HG03159 (cell line): ENCODE measurements around the gene DAD1.
A peak's percentile ranks its signal among the peaks of the same experiment; 100 is the strongest.

Experiments used
- ATAC-seq: cut with Tn5 transposase; IDR thresholded peaks from one replicate; pipeline ENCODE4 v1.9.1; 2021; ENCODE audit warnings: mild to moderate bottlenecking, moderate library complexity; ENCODE audit not compliant: unreplicated experiment

Gene DAD1

GRCh38 chr14:22539831-22540230, 49.2 kb downstream of the DAD1 start:
- ATAC-seq = no peak

GRCh38 chr14:22538671-22539228, 50.3 kb downstream of the DAD1 start:
- no peak for ATAC-seq

GRCh38 chr14:22537436-22538310, 51.4 kb downstream of the DAD1 start:
- ATAC-seq = no peak

- peak; percentile 88 for ATAC-seq
These were observed 52.1 kb downstream of the DAD1 start for GRCh38 chr14:22536853-22537338.

- ATAC-seq = no peak
These were observed 53.1 kb downstream of the DAD1 start for GRCh38 chr14:22535916-22536315.

GRCh38 chr14:22535126-22535525, 53.9 kb downstream of the DAD1 start:
- no peak for ATAC-seq

GRCh38 chr14:22534547-22534946, 54.5 kb downstream of the DAD1 start:
- ATAC-seq = no peak

GRCh38 chr14:22533739-22534359, 55.2 kb downstream of the DAD1 start:
- no peak for ATAC-seq

GRCh38 chr14:22533057-22533704, 55.8 kb downstream of the DAD1 start:
- no peak for ATAC-seq

- no peak for ATAC-seq
These were observed 56.5 kb downstream of the DAD1 start for GRCh38 chr14:22532345-22533056.

GRCh38 chr14:22531451-22532344, 57.3 kb downstream of the DAD1 start:
- peak; percentile 74 for ATAC-seq

- no peak for ATAC-seq
These were observed 58.9 kb downstream of the DAD1 start for GRCh38 chr14:22530127-22530526.

GRCh38 chr14:22526744-22527143, 62.3 kb downstream of the DAD1 start:
- no peak for ATAC-seq

- ATAC-seq = no peak
These were observed 62.8 kb downstream of the DAD1 start for GRCh38 chr14:22526218-22526617.

GRCh38 chr14:22524784-22525161, 64.3 kb downstream of the DAD1 start:
- ATAC-seq = no peak

GRCh38 chr14:22524115-22524783, 64.8 kb downstream of the DAD1 start:
- no peak for ATAC-seq

GRCh38 chr14:22523283-22523682, 65.7 kb downstream of the DAD1 start:
- ATAC-seq = no peak

GRCh38 chr14:22522466-22522957, 66.5 kb downstream of the DAD1 start:
- ATAC-seq = no peak
